ENCODE data around the gene WDR46. TPM values are rescaled to one million over a fixed set of nuclear protein-coding genes. Genes with fewer than 3 reads are reported as not detected.

Gene WDR46
- total and polyA plus RNA-seq, 2 of the 8 experiments (the other 6 are each of a cell fraction or from before 2014, with no cell fraction given): 69.7 to 91.0 TPM

- TF ChIP-seq POLR2A (IDR thresholded peaks at IDR 0.05; ENCODE audit: control extremely low read depth in 1 of 2, low read depth in 2 of 2, low read length in 2 of 2): no peak
- TF ChIP-seq EP300 (IDR thresholded peaks at IDR 0.05; ENCODE audit: borderline replicate concordance in 1 of 2, low read depth in 2 of 2, low read length in 2 of 2): no peak
Measured at GRCh38 chr6:33236852-33237251, 52.2 kb downstream of the WDR46 start (continued).
